NCI-H460 (cell line): ENCODE results near the gene DCPS. TPM values are rescaled to one million over a fixed set of nuclear protein-coding genes. Genes with fewer than 3 reads are reported as not detected.
"Not testable (repeated sequence)": the region's sequence is repeated elsewhere in the genome, so short reads cannot be mapped to it uniquely, and the experiment has no call there.

Experiments
- DNase-seq: peaks from one replicate; pipeline ENCODE4 v3.0.0-alpha.2; 2016; ENCODE audit warnings: low read depth; ENCODE audit errors: extremely low read depth
- total RNA-seq: library from RNA; depleted of rRNA; stranded (reverse); fragments of >200 nt; shearing (Covaris generic); gene quantifications from 2 replicates; pipeline ENCODE4 v1.2.3, GENCODE V29; 2014

DCPS gene
- total RNA-seq, 1 experiment from 2014 or later: 35.9 TPM

GRCh38 chr11:126357055-126357962 lies 53.4 kb downstream of the DCPS start:
- DNase-seq: no peak

- no peak for DNase-seq
Measured at GRCh38 chr11:126357969-126358762, 54.3 kb downstream of the DCPS start.

GRCh38 chr11:126358763-126359160 lies 54.9 kb downstream of the DCPS start:
- DNase-seq: no peak

GRCh38 chr11:126359431-126360048 lies 55.7 kb downstream of the DCPS start:
- no peak for DNase-seq

GRCh38 chr11:126360049-126360446 lies 56.2 kb downstream of the DCPS start:
- DNase-seq: no peak

- DNase-seq: no peak
Measured at GRCh38 chr11:126361400-126361799, 57.5 kb downstream of the DCPS start.

- no peak for DNase-seq
Measured at GRCh38 chr11:126362879-126363655, 59.2 kb downstream of the DCPS start.

GRCh38 chr11:126363706-126364248 lies 59.9 kb downstream of the DCPS start:
- DNase-seq: no peak

GRCh38 chr11:126364735-126365134 lies 60.9 kb downstream of the DCPS start:
- DNase-seq: not testable (repeated sequence)

GRCh38 chr11:126365508-126365907 lies 61.6 kb downstream of the DCPS start:
- DNase-seq: not testable (repeated sequence)

- no peak for DNase-seq
Measured at GRCh38 chr11:126366064-126366822, 62.4 kb downstream of the DCPS start.

- not testable (repeated sequence) for DNase-seq
Measured at GRCh38 chr11:126366823-126367654, 63.2 kb downstream of the DCPS start.

- not testable (repeated sequence) for DNase-seq
Measured at GRCh38 chr11:126367806-126368205, 63.9 kb downstream of the DCPS start.

GRCh38 chr11:126368336-126369119 lies 64.7 kb downstream of the DCPS start:
- not testable (repeated sequence) for DNase-seq

GRCh38 chr11:126370016-126370415 lies 66.2 kb downstream of the DCPS start:
- DNase-seq: no peak

- DNase-seq: no peak
Measured at GRCh38 chr11:126371595-126371994, 67.7 kb downstream of the DCPS start.

GRCh38 chr11:126373389-126374066 lies 69.7 kb downstream of the DCPS start:
- not testable (repeated sequence) for DNase-seq
